ENCODE results near the gene CCNJ. TPM values are rescaled to one million over a fixed set of nuclear protein-coding genes. Genes with fewer than 3 reads are reported as not detected.

The CCNJ gene
- total RNA-seq, 1 experiment from 2014 or later, result 36.8 TPM

DNA sequence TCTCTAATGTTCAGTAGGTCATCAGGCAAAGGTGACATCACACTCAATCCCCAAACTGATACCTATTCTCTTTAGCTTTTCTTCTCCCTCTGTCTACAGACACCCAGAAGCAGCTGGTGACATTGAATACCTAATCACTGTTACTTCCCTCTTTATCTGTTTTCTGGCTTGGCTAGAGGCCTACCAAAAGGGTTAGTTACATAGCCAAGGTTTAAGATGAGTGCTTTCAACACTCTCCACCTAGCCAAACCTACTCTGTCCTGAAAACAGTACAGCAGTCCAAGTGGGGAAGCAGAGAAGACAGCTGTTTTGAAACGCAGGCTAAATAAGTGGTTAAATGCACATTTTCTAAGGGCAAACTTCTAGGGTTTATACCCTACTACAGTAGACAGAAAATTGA, 39.4 kb downstream of the CCNJ start:
- H3K14ac ChIP-seq (ENCODE audit: insufficient read depth, low read length), result no peak overlapping the region
- H2BK15ac ChIP-seq (ENCODE audit: low read depth, low read length), result no peak overlapping the region
- H3K4ac ChIP-seq (ENCODE audit: low read depth, low read length), result no peak overlapping the region
- TF ChIP-seq, protein P1, sequence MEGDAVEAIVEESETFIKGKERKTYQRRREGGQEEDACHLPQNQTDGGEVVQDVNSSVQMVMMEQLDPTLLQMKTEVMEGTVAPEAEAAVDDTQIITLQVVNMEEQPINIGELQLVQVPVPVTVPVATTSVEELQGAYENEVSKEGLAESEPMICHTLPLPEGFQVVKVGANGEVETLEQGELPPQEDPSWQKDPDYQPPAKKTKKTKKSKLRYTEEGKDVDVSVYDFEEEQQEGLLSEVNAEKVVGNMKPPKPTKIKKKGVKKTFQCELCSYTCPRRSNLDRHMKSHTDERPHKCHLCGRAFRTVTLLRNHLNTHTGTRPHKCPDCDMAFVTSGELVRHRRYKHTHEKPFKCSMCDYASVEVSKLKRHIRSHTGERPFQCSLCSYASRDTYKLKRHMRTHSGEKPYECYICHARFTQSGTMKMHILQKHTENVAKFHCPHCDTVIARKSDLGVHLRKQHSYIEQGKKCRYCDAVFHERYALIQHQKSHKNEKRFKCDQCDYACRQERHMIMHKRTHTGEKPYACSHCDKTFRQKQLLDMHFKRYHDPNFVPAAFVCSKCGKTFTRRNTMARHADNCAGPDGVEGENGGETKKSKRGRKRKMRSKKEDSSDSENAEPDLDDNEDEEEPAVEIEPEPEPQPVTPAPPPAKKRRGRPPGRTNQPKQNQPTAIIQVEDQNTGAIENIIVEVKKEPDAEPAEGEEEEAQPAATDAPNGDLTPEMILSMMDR (conservative IDR thresholded peaks at IDR 0.05), result no peak
- peaks cover 1 to 2% of the 10 kb centered on the region in 2 experiments for H3K4me1 Mint-ChIP-seq
- H3K9me3 Mint-ChIP-seq, result no peaks in the 10 kb centered on the region
- no peaks in the 10 kb centered on the region for H3K36me3 Mint-ChIP-seq (ENCODE audit: insufficient read depth in 1 of 3, low read depth in 3 of 3)
- no peak overlapping the region for H2BK5ac ChIP-seq (ENCODE audit: insufficient read length, low read length)
- H4K5ac ChIP-seq (ENCODE audit: insufficient read length, low read depth, low read length), result no peak overlapping the region
- H3K18ac ChIP-seq (ENCODE audit: insufficient read length, low read depth, low read length), result no peak overlapping the region
- H3K56ac ChIP-seq (ENCODE audit: insufficient read length, low read depth, low read length), result no peak overlapping the region
- H3T11ph ChIP-seq (ENCODE audit: low read length), result no peak overlapping the region
- H4K91ac ChIP-seq (ENCODE audit: insufficient read length, low read depth, low read length), result no peak overlapping the region
- no peak overlapping the region for H3K27ac Mint-ChIP-seq
- H4K20me1 ChIP-seq (ENCODE audit: control insufficient read depth, insufficient read depth, insufficient read length), result no peaks in the 10 kb centered on the region
- no peak overlapping the region for H3K23ac ChIP-seq (ENCODE audit: insufficient read length, low read depth, low read length)
- no peak overlapping the region for H4K8ac ChIP-seq (replicated peaks; ENCODE audit: insufficient read length, low read depth, low read length)
- no peaks in the 10 kb centered on the region for H3K27me3 ChIP-seq (ENCODE audit: insufficient read depth, low read length)
- H3K27me3 Mint-ChIP-seq (ENCODE audit: low read depth), result no peaks in the 10 kb centered on the region; the same call in 1 of the 2 replicates
- no peak overlapping the region for H2AFZ ChIP-seq (ENCODE audit: low read length)
- H3K23me2 ChIP-seq (ENCODE audit: insufficient read length, low read depth, low read length, poor library complexity, severe bottlenecking), result no peaks in the 10 kb centered on the region
- no peaks in the 10 kb centered on the region for H3K79me1 ChIP-seq (ENCODE audit: insufficient read depth, low read depth, low read length, poor library complexity, severe bottlenecking)
- H2BK12ac ChIP-seq (ENCODE audit: insufficient read length, low read depth, low read length), result no peak overlapping the region
- no peak overlapping the region for H2BK20ac ChIP-seq (ENCODE audit: low read depth, low read length, poor library complexity, severe bottlenecking)
- no peaks in the 10 kb centered on the region for H3K9me3 ChIP-seq (ENCODE audit: control insufficient read depth, low read depth, low read length)
- H3K4me2 ChIP-seq (ENCODE audit: insufficient read depth, insufficient read length, low read length), result no peak overlapping the region
- no peaks in the 10 kb centered on the region for H3K4me1 ChIP-seq (ENCODE audit: insufficient read depth, low read length)
- no peak for DNase-seq
- WGBS (ENCODE audit: extremely low coverage, insufficient read length, low lambda C conversion rate), result no CpG with 5 or more reads among the region's 1 CpG
- H2AK5ac ChIP-seq (ENCODE audit: insufficient read length, low read length), result no peak overlapping the region
- H3K79me2 ChIP-seq (ENCODE audit: insufficient read depth, low read length), result no peaks in the 10 kb centered on the region
- H3K9ac ChIP-seq (ENCODE audit: extremely low read depth, insufficient read length, low read length), result no peak overlapping the region
- H3K27ac ChIP-seq (ENCODE audit: insufficient read length, low read depth, low read length), result no peak overlapping the region
- no peak overlapping the region for H2BK120ac ChIP-seq (ENCODE audit: low read depth, low read length, poor library complexity, severe bottlenecking)
- no peak overlapping the region for H3K4me3 Mint-ChIP-seq

Data from H9 (cell line).